GM23248 (cell line): ENCODE data around the gene PRKCA. TPM values are rescaled to one million over a fixed set of nuclear protein-coding genes. Genes with fewer than 3 reads are reported as not detected.
A peak's percentile ranks its signal among the peaks of the same experiment; 100 is the strongest.
"Not testable (repeated sequence)": the region's sequence is repeated elsewhere in the genome, so short reads cannot be mapped to it uniquely, and the experiment has no call there.

Source experiments
- DNase-seq: peaks from one replicate; pipeline ENCODE4 v3.0.0-alpha.2; 2015
- H2AFZ ChIP-seq: fragments of 200-600 bp; sonication (generic); 2 replicates; pipeline ENCODE4 v1.6.1; 2016; ENCODE audit warnings: antibody characterized with exemption
- H3F3A ChIP-seq: fragments of 200-600 bp; sonication (generic); 2 replicates; pipeline ENCODE4 v1.6.1; 2016; ENCODE audit warnings: mild to moderate bottlenecking, antibody characterized with exemption, mixed run types; ENCODE audit not compliant: insufficient read depth
- H3K27ac ChIP-seq: fragments of 200-600 bp; sonication (generic); 2 replicates; pipeline ENCODE4 v1.5.1; 2016; ENCODE audit warnings: mild to moderate bottlenecking
- H3K27me3 ChIP-seq: fragments of 200-600 bp; sonication (generic); replicated peaks from 2 replicates; pipeline ENCODE4 v1.6.1; 2016; ENCODE audit warnings: mild to moderate bottlenecking; ENCODE audit not compliant: insufficient read depth
- H3K36me3 ChIP-seq: fragments of 200-600 bp; sonication (generic); 2 replicates; pipeline ENCODE4 v1.6.1; 2016; ENCODE audit warnings: low read depth, mild to moderate bottlenecking
- H3K4me1 ChIP-seq: fragments of 200-600 bp; sonication (generic); 2 replicates; pipeline ENCODE4 v1.6.1; 2016; ENCODE audit warnings: mild to moderate bottlenecking; ENCODE audit not compliant: insufficient read depth
- H3K4me2 ChIP-seq: fragments of 200-600 bp; sonication (generic); one replicate; pipeline ENCODE4 v1.6.1; 2016; ENCODE audit warnings: mild to moderate bottlenecking; ENCODE audit not compliant: unreplicated experiment
- H3K4me3 ChIP-seq: fragments of 200-600 bp; sonication (generic); 2 replicates; pipeline ENCODE4 v1.5.1; 2016; ENCODE audit warnings: mild to moderate bottlenecking
- H3K79me2 ChIP-seq: fragments of 200-600 bp; sonication (generic); 2 replicates; pipeline ENCODE4 v1.6.1; 2016; ENCODE audit warnings: mild to moderate bottlenecking; ENCODE audit not compliant: insufficient read depth
- H3K9ac ChIP-seq: fragments of 200-600 bp; sonication (generic); 2 replicates; pipeline ENCODE4 v1.6.1; 2016; ENCODE audit warnings: mild to moderate bottlenecking
- H3K9me2 ChIP-seq: fragments of 200-600 bp; sonication (generic); 2 replicates; pipeline ENCODE4 v1.6.1; 2016; ENCODE audit warnings: mixed run types, mild to moderate bottlenecking, moderate library complexity; ENCODE audit not compliant: insufficient read depth
- H3K9me3 ChIP-seq: fragments of 200-600 bp; sonication (generic); one replicate; pipeline ENCODE4 v1.6.1; 2017; ENCODE audit warnings: low read depth
- H4K20me1 ChIP-seq: fragments of 200-600 bp; sonication (generic); 2 replicates; pipeline ENCODE4 v1.6.0; 2016; ENCODE audit not compliant: insufficient read depth
- EZH2 ChIP-seq: fragments of 200-600 bp; sonication (generic); IDR thresholded peaks from 2 replicates; pipeline ENCODE4 v1.6.1; 2018; ENCODE audit warnings: antibody characterized with exemption, mild to moderate bottlenecking; ENCODE audit not compliant: insufficient read depth, poor library complexity, severe bottlenecking
- EZH2phosphoT487 ChIP-seq: fragments of 200-600 bp; sonication (generic); IDR thresholded peaks from 2 replicates; pipeline ENCODE4 v1.6.1; 2018; ENCODE audit warnings: antibody characterized with exemption, moderate library complexity, mild to moderate bottlenecking, low read depth; ENCODE audit not compliant: insufficient read depth
- whole genome bisulfite sequencing, 2 experiments: methylation state at CpG; one replicate each; pipeline ENCODE4 v1.1.6; 2015 to 2017; ENCODE audit warnings: low lambda C conversion rate in 2 of 2, low coverage in 1 of 2; ENCODE audit errors: missing lambda C conversion rate in 2 of 2; 5-methylcytosine and 5-hydroxymethylcytosine counted together
- in situ Hi-C: fragments of 300-500 bp; cut with MboI; formaldehyde crosslinking; loops from 2 replicates; pipeline ENCODE4 v1.15.0; 2020
- polyA plus RNA-seq: library from polyadenylated mRNA; unstranded; fragments of >200 nt; fragmentation: Nextera tagmentation; extraction: Ambion mirVana; gene quantifications from 2 replicates; pipeline ENCODE4 v1.2.1, GENCODE V29; 2016
- total RNA-seq: library from RNA; depleted of rRNA; stranded (reverse); fragments of >200 nt; shearing (Covaris generic); gene quantifications from 2 replicates; pipeline ENCODE4 v1.2.3, GENCODE V29; 2014

Gene PRKCA
- total and polyA plus RNA-seq, 2 experiments from 2014 or later = 17.3 to 28.5 TPM

- H3K9ac ChIP-seq = no peak overlapping the region
- no peaks in the 10 kb centered on the region for H3F3A ChIP-seq
- no peaks in the 10 kb centered on the region for H3K9me2 ChIP-seq
- H3K4me2 ChIP-seq = no peak overlapping the region
- H3K36me3 ChIP-seq = no peaks in the 10 kb centered on the region
- peaks cover 99% of the 10 kb centered on the region for H3K79me2 ChIP-seq
- H3K27me3 ChIP-seq = no peaks in the 10 kb centered on the region
- 87% methylated on average over 15 of the region's 15 CpGs for WGBS, 2 experiments
- no peaks in the 10 kb centered on the region for H3K4me1 ChIP-seq
- H4K20me1 ChIP-seq = no peaks in the 10 kb centered on the region
- in situ Hi-C loops = loop anchor here (25.0 kb wide), 1 partner anchor 236 kb away; no protein-coding TSS in a partner anchor
- no peaks in the 10 kb centered on the region for H3K9me3 ChIP-seq
- H3K27ac ChIP-seq = no peak overlapping the region
- no peak overlapping the region for H3K4me3 ChIP-seq
- TF ChIP-seq EZH2 = no peak
- TF ChIP-seq EZH2phosphoT487 = no peak
- no peak for DNase-seq
- no peak overlapping the region for H2AFZ ChIP-seq
These were observed 149.1 kb downstream of the PRKCA start for GRCh38 chr17:66451188-66452149.

GRCh38 chr17:66455060-66455459, 152.6 kb downstream of the PRKCA start:
- Histone ChIP-seq H2AFZ (no peak overlapping the region), H3K9me3 (no peaks in the 10 kb centered on the region), H3F3A (peaks cover 17% of the 10 kb centered on the region), H3K27ac (no peak overlapping the region), H3K9ac (no peak overlapping the region), H3K9me2 (no peaks in the 10 kb centered on the region), H3K27me3 (no peaks in the 10 kb centered on the region), H3K4me3 (no peak overlapping the region), H3K4me2 (no peak overlapping the region), H3K79me2 (peaks cover 90% of the 10 kb centered on the region), H3K36me3 (peaks cover 6% of the 10 kb centered on the region; the same call in 1 of the 2 replicates), H3K4me1 (peaks cover 10% of the 10 kb centered on the region), H4K20me1 (no peaks in the 10 kb centered on the region)
- TF ChIP-seq EZH2phosphoT487 (no peak), EZH2 (no peak)
- DNase-seq = no peak
- in situ Hi-C loops = loop anchor here (25.0 kb wide), 1 partner anchor 232 kb away; no protein-coding TSS in a partner anchor
- WGBS, 2 experiments = 87 to 88% methylated on average over 10 of the region's 10 CpGs

- H3K9me3 ChIP-seq, DNase-seq, H3K27ac ChIP-seq, H4K20me1 ChIP-seq, H3K27me3 ChIP-seq, H3K4me3 ChIP-seq, H3K36me3 ChIP-seq, H3K4me2 ChIP-seq, H3K9ac ChIP-seq, H3K9me2 ChIP-seq, H2AFZ ChIP-seq: not testable (repeated sequence)
- H3K79me2 ChIP-seq = peaks cover 85% of the 10 kb centered on the region
- 95 to 99% methylated on average over 3 of the region's 3 CpGs for WGBS, 2 experiments
- in situ Hi-C loops = loop anchor here (25.0 kb wide), 1 partner anchor 230 kb away; no protein-coding TSS in a partner anchor
- H3K4me1 ChIP-seq = peaks cover 26% of the 10 kb centered on the region
- peaks cover 41% of the 10 kb centered on the region for H3F3A ChIP-seq
These were observed 155.1 kb downstream of the PRKCA start for GRCh38 chr17:66457499-66457898.

- H2AFZ ChIP-seq = no peak overlapping the region
- in situ Hi-C loops = loop anchor here (25.0 kb wide), 1 partner anchor 229 kb away; no protein-coding TSS in a partner anchor
- TF ChIP-seq EZH2 = no peak
- no peak for TF ChIP-seq EZH2phosphoT487
- H3K27ac ChIP-seq = peak overlapping the region; percentile 96
- H3K9me3 ChIP-seq = no peaks in the 10 kb centered on the region
- DNase-seq = no peak
- peaks cover 6% of the 10 kb centered on the region; the same call in 1 of the 2 replicates for H3K36me3 ChIP-seq
- no peaks in the 10 kb centered on the region for H3K27me3 ChIP-seq
- H3K4me2 ChIP-seq = no peak overlapping the region
- peaks cover 84% of the 10 kb centered on the region for H3K79me2 ChIP-seq
- H3F3A ChIP-seq = peaks cover 48% of the 10 kb centered on the region
- no peak overlapping the region for H3K4me3 ChIP-seq
- WGBS, 2 experiments = 97 to 98% methylated on average over 4 of the region's 4 CpGs
- no peaks in the 10 kb centered on the region for H4K20me1 ChIP-seq
- H3K9ac ChIP-seq = peak overlapping the region; percentile 71; the same call in 1 of the 2 replicates
- H3K9me2 ChIP-seq = no peaks in the 10 kb centered on the region
- peaks cover 35% of the 10 kb centered on the region for H3K4me1 ChIP-seq
These were observed 156.4 kb downstream of the PRKCA start for GRCh38 chr17:66458782-66459181.
